ENCODE results near the gene SRSF2.
"Not testable (repeated sequence)": the region's sequence is repeated elsewhere in the genome, so short reads cannot be mapped to it uniquely, and the experiment has no call there.

SRSF2 gene

GRCh38 chr17:76701471-76701967 lies 35.6 kb downstream of the SRSF2 start:
- no peak for DNase-seq

- DNase-seq: peak in 6 of 51 donors; percentile 13 to 48 (median 30)
Measured at GRCh38 chr17:76700617-76701470, 36.3 kb downstream of the SRSF2 start.

GRCh38 chr17:76700270-76700616 lies 36.9 kb downstream of the SRSF2 start:
- DNase-seq: no peak

- DNase-seq: not testable (repeated sequence)
Measured at GRCh38 chr17:76698466-76698977, 38.6 kb downstream of the SRSF2 start.

- DNase-seq: peak in 5 of 51 donors; percentile 13 to 24 (median 22)
Measured at GRCh38 chr17:76697702-76698465, 39.2 kb downstream of the SRSF2 start.

GRCh38 chr17:76696763-76697701 lies 40.1 kb downstream of the SRSF2 start:
- no peak for DNase-seq

GRCh38 chr17:76695059-76695831 lies 41.9 kb downstream of the SRSF2 start:
- no peak for DNase-seq

- no peak for DNase-seq
Measured at GRCh38 chr17:76691379-76692191, 45.5 kb downstream of the SRSF2 start.

GRCh38 chr17:76690596-76691280 lies 46.4 kb downstream of the SRSF2 start:
- DNase-seq: no peak

- DNase-seq: no peak
Measured at GRCh38 chr17:76689859-76690258, 47.3 kb downstream of the SRSF2 start.

- DNase-seq: peak in 7 of 51 donors; percentile 19 to 69 (median 29)
Measured at GRCh38 chr17:76688165-76688622, 48.9 kb downstream of the SRSF2 start.

GRCh38 chr17:76687298-76688164 lies 49.6 kb downstream of the SRSF2 start:
- DNase-seq: peak in 15 of 51 donors; percentile 16 to 56 (median 43)

- peak in 1 of 51 donors; percentile 42 for DNase-seq
Measured at GRCh38 chr17:76686538-76687297, 50.4 kb downstream of the SRSF2 start.

- DNase-seq: no peak
Measured at GRCh38 chr17:76685846-76686245, 51.3 kb downstream of the SRSF2 start.

GRCh38 chr17:76685366-76685765 lies 51.8 kb downstream of the SRSF2 start:
- DNase-seq: no peak

GRCh38 chr17:76684756-76685155 lies 52.4 kb downstream of the SRSF2 start:
- no peak for DNase-seq

All from hypothalamus (tissue), 51 donors.